ENCODE data around the gene FCRLB. TPM values are rescaled to one million over a fixed set of nuclear protein-coding genes. Genes with fewer than 3 reads are reported as not detected.

FCRLB gene
- total and polyA plus RNA-seq, 2 donors (not counting 1 experiment from before 2014, with no cell fraction given): 3.8 to 6.4 TPM

GRCh38 chr1:161739865-161740566 is 18.7 kb downstream of the FCRLB start:
- H3K9me3 ChIP-seq (ENCODE audit: control extremely low read depth in 1 of 3, control insufficient read depth in 2 of 3, insufficient read depth in 1 of 3, low read length in 2 of 3): no peaks in the 10 kb centered on the region
- no peaks in the 10 kb centered on the region for H3K79me2 ChIP-seq (ENCODE audit: control insufficient read depth, insufficient read depth, low read length)
- H3K4me3 Mint-ChIP-seq: peak overlapping the region; percentile 74
- peaks cover 43% of the 10 kb centered on the region for H3K4me1 Mint-ChIP-seq
- WGBS (ENCODE audit: insufficient coverage): 30% methylated on average over 3 of the region's 8 CpGs
- peak overlapping the region; percentile 21 for H3K9ac ChIP-seq (ENCODE audit: low read length)
- DNase-seq (peak; percentile 75), ATAC-seq (ENCODE audit: low read depth) (peak; percentile 68)
- ChIA-PET POLR2A (interaction anchor here (0.6 to 5.7 kb wide), 6 partner anchors 10 to 340 kb away, joined by 3 to 82 read pairs (median 5); partner anchors contain the start of gene DUSP12), CTCF (interaction anchor here (0.7 to 7.9 kb wide), 18 partner anchors 9 to 574 kb away, joined by 3 to 142 read pairs (median 6); partner anchors contain the start of genes DUSP12, FCRLA and PPOX)
- no peaks in the 10 kb centered on the region for H3K36me3 ChIP-seq (replicated peaks in 1 of 2; ENCODE audit: control extremely low read depth in 1 of 2, control insufficient read depth in 1 of 2, extremely low read depth in 1 of 2, insufficient read depth in 2 of 2, low read length in 1 of 2)
- H3K4me2 ChIP-seq (replicated peaks; ENCODE audit: low read depth, low read length, poor library complexity, severe bottlenecking): peak overlapping the region; percentile 65
- peaks cover 3% of the 10 kb centered on the region for H3K27me3 Mint-ChIP-seq
- H2AFZ ChIP-seq (ENCODE audit: insufficient read depth, low read depth, low read length, poor library complexity, severe bottlenecking): no peak overlapping the region
- peak overlapping the region in 2 of 5 experiments; percentile 4 to 40 for H3K4me3 ChIP-seq (ENCODE audit: control extremely low read depth in 1 of 5, extremely low read depth in 1 of 5, insufficient read depth in 1 of 5, low read depth in 2 of 5, low read length in 4 of 5)
- H3K27ac Mint-ChIP-seq: peak overlapping the region; percentile 92
- H3K27ac ChIP-seq (ENCODE audit: low read length in 2 of 2): peak overlapping the region; percentile 74 to 77
- no peaks in the 10 kb centered on the region for H3K27me3 ChIP-seq (replicated peaks in 1 of 4; ENCODE audit: control extremely low read depth in 1 of 4, control insufficient read depth in 3 of 4, insufficient read depth in 4 of 4, low read length in 3 of 4)
- peaks cover 34 to 35% of the 10 kb centered on the region in 2 donors for H3K4me1 ChIP-seq (ENCODE audit: control insufficient read depth in 2 of 2, insufficient read depth in 2 of 2, low read length in 2 of 2)
- no peak for TF ChIP-seq EZH2 (IDR thresholded peaks at IDR 0.05; ENCODE audit: borderline replicate concordance, insufficient read depth, low read depth, low read length, poor library complexity, severe bottlenecking)
- TF ChIP-seq, protein P1, sequence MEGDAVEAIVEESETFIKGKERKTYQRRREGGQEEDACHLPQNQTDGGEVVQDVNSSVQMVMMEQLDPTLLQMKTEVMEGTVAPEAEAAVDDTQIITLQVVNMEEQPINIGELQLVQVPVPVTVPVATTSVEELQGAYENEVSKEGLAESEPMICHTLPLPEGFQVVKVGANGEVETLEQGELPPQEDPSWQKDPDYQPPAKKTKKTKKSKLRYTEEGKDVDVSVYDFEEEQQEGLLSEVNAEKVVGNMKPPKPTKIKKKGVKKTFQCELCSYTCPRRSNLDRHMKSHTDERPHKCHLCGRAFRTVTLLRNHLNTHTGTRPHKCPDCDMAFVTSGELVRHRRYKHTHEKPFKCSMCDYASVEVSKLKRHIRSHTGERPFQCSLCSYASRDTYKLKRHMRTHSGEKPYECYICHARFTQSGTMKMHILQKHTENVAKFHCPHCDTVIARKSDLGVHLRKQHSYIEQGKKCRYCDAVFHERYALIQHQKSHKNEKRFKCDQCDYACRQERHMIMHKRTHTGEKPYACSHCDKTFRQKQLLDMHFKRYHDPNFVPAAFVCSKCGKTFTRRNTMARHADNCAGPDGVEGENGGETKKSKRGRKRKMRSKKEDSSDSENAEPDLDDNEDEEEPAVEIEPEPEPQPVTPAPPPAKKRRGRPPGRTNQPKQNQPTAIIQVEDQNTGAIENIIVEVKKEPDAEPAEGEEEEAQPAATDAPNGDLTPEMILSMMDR (IDR thresholded peaks at IDR 0.05): no peak
- intact Hi-C loops (cut with micrococcal nuclease): loop anchor here (1.0 to 10.0 kb wide), 6 partner anchors 13 to 1815 kb away; partner anchors contain the start of genes TAGLN2 and TOMM40L
- no peaks in the 10 kb centered on the region for H4K20me1 ChIP-seq (ENCODE audit: control insufficient read depth, insufficient read depth, low read length, poor library complexity, severe bottlenecking)
- no peaks in the 10 kb centered on the region for H3K9me3 Mint-ChIP-seq (ENCODE audit: insufficient read depth)

Data from B cell (primary cell).